ENCODE results near the gene DPH5.
A peak's percentile ranks its signal among the peaks of the same experiment; 100 is the strongest.
"Not testable (repeated sequence)": the region's sequence is repeated elsewhere in the genome, so short reads cannot be mapped to it uniquely, and the experiment has no call there.

Gene DPH5, protein sequence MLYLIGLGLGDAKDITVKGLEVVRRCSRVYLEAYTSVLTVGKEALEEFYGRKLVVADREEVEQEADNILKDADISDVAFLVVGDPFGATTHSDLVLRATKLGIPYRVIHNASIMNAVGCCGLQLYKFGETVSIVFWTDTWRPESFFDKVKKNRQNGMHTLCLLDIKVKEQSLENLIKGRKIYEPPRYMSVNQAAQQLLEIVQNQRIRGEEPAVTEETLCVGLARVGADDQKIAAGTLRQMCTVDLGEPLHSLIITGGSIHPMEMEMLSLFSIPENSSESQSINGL

DNA sequence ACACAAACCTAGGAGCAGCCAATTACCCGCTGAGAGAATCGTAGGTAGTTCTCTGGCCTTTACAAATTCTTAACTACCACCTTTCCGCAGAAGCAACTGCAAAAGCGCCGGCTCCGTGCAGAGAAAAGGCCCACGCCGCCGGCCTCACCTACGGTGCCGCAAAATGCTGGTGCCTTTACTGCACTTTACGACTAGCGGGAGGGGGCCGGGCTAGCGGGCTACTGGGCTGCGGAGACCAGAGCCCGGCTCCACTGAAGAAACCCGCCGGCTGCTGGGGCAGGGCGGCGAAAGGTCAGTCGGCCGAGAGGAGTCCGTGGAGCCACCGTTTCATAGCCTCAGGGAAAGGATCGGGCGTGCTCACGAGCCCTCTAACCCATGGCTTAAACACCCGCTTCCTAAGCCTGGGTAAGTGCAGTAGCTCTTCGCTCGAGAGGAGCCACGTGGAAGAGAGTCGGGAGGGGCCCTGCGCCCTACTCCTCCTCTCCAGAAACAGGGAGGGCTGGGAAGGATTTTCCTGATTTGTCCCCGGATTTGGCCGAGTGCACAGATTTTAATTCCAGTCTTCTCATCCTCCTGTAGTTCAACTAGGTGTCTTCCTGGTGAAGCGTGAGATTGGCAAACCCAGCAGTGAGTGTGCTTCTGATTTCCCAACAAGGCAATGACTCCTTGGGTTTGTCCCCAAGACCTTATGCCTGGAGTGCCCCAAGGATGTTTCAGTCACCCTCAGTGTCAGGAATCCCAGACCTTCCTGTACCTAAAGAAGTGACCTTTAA lies at the start of gene DPH5:
Gene DPH5, minus strand, starts transcription at position 128 of the 773 bp plus-strand sequence. CDS start 341 bp downstream, outside the sequence.
- peaks cover 66% of the 10 kb centered on the region for H3K36me3 Mint-ChIP-seq (ENCODE audit: low read depth)

DNA sequence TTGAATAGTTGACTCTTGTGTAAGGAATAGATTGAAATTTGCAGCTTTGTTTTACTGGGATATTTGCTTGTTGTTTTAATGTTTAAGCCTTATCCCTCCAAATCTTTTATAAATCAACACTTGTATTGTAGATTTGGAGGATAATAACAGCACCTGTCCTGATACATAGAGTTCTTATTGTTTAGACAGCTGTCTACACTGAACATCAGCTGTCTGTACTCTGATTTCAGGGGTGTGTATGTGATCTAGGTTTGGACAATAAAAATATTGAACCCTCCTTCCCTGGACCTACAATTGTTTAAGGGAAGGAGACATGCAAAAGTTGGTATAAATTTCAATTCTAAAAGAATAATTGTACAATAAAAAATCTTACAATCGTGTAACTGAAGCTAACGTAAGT lies 48.3 kb upstream of the DPH5 start:
- Mint-ChIP-seq H3K9me3 (peaks cover 8% of the 10 kb centered on the region), H3K36me3 (ENCODE audit: low read depth) (peaks cover 67% of the 10 kb centered on the region), H3K27ac (no peak overlapping the region), H3K27me3 (ENCODE audit: low read depth) (no peaks in the 10 kb centered on the region), H3K4me3 (no peak overlapping the region), H3K4me1 (ENCODE audit: low read depth) (peaks cover 33% of the 10 kb centered on the region)
- no peak for DNase-seq (ENCODE audit: low spot score)

More for the DNA sequence above, at the start of gene DPH5:
- H3K9me3 Mint-ChIP-seq = peaks cover under 1% of the 10 kb centered on the region
- peak within 1 kb of the TSS; percentile 94 for H3K4me3 Mint-ChIP-seq
- peak within 1 kb of the TSS; percentile 89 for H3K27ac Mint-ChIP-seq
- H3K27me3 Mint-ChIP-seq (ENCODE audit: low read depth) = no peaks in the 10 kb centered on the region
- peak; percentile 89 for DNase-seq (ENCODE audit: low spot score)
- peaks cover 53% of the 10 kb centered on the region for H3K4me1 Mint-ChIP-seq (ENCODE audit: low read depth)

DNA sequence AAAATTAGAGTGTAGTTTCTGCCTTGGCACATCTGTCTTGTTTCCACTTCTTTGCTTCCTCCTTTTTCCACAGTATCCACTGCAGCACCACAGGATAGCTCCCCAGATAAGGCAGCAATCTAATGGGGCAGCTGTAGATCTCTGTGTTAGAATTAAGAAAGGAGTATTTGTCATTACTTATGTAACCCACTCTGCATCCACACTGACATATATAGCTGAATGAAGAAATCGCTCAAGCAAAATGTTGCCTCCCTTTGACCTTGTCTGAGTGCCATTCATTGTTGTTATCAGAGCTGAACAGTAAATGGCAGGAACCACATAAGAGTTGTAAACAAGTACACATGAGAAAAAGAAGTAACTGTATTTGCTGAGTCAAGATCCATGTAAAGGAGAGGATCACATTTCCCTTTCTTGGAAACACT lies 45.9 kb upstream of the DPH5 start:
- Mint-ChIP-seq H3K27me3 (ENCODE audit: low read depth) (no peaks in the 10 kb centered on the region), H3K4me3 (no peak overlapping the region), H3K9me3 (peaks cover 12% of the 10 kb centered on the region), H3K27ac (no peak overlapping the region), H3K36me3 (ENCODE audit: low read depth) (peaks cover 62% of the 10 kb centered on the region), H3K4me1 (ENCODE audit: low read depth) (peaks cover 28% of the 10 kb centered on the region)
- DNase-seq (ENCODE audit: low spot score) = no peak

DNA sequence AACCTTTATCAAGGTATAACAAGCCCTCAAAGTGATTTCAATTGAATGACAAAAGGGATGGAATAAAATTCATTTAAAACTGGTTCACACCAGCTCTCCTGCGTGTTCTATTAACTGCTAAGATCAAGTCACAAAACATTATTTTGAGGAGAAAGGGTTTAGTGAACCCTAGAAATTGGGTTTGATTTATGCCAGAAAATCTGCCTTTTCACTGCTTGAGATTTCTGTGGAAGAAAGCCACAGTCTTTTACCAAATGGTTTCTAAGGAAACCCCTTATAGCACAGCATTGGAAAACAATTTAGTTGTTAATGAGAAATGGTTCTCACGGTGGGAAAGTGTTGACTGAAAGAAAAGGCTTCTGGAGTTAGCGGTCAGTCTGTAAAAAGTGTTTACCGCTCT lies 43.6 kb upstream of the DPH5 start:
- no peak for DNase-seq (ENCODE audit: low spot score)
- no peaks in the 10 kb centered on the region for H3K27me3 Mint-ChIP-seq (ENCODE audit: low read depth)
- peaks cover 55% of the 10 kb centered on the region for H3K36me3 Mint-ChIP-seq (ENCODE audit: low read depth)
- H3K4me3 Mint-ChIP-seq = no peak overlapping the region
- H3K4me1 Mint-ChIP-seq (ENCODE audit: low read depth) = peaks cover 41% of the 10 kb centered on the region
- peaks cover 12% of the 10 kb centered on the region for H3K9me3 Mint-ChIP-seq
- H3K27ac Mint-ChIP-seq = no peak overlapping the region

DNA sequence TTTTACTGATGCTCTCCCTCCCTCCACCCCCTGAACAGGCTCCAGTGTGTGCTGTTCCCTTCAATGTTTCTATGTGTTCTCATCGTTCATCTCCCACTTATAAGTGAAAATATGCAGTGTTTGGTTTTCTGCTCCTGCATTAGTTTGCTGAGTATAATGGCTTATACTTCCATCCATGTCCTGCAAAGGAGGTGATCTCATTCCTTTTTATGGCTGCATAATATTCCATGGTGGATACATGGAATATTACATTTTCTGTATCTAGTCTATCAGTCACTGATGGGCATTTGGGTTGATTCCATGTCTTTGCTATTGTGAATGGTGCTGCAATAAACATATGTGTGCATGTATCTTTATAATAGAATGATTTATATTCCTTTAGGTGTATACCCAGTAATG lies 41.4 kb upstream of the DPH5 start:
- H3K36me3 Mint-ChIP-seq (ENCODE audit: low read depth) = peaks cover 45% of the 10 kb centered on the region
- not testable (repeated sequence) for H3K4me3 Mint-ChIP-seq; H3K9me3 Mint-ChIP-seq; H3K27ac Mint-ChIP-seq; DNase-seq (ENCODE audit: low spot score); H3K27me3 Mint-ChIP-seq (ENCODE audit: low read depth)
- peaks cover 48% of the 10 kb centered on the region for H3K4me1 Mint-ChIP-seq (ENCODE audit: low read depth)

DNA sequence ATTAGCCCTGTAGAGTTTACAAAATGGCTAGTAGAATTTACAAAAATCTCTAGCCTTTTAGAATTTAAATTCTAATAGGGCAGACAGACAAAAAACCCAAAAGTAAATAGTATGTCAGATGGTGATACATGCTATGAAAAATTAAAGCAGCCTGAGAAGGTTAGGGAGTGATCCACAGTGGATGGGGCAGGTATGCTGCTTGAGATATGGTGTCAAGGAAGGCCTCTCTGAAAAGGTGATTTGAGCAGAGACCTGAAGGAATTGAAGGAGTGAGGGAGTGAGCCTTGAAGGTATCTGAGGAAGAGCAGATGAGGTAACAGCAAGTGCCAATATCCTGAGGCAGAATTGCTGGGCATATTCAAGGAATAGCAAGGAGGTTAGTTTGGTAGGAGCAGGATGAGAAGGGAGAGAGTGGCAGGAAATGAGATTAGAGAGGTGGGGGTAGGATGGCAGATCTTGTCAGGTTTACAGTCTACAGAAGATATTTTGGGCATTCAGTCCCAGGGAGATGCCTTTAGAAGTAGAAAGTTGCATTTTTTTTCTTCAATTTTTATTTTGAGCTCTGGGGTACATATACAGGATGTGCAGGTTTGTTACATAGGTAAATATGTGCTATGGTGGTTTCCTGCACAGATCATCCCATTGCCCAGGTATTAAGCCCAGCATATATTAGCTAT lies 40.8 kb upstream of the DPH5 start:
- peaks cover 45% of the 10 kb centered on the region for H3K36me3 Mint-ChIP-seq (ENCODE audit: low read depth)
- H3K4me1 Mint-ChIP-seq (ENCODE audit: low read depth) = peaks cover 47% of the 10 kb centered on the region
- H3K27ac Mint-ChIP-seq = peak overlapping the region; percentile 70
- peaks cover 6% of the 10 kb centered on the region for H3K9me3 Mint-ChIP-seq
- no peaks in the 10 kb centered on the region for H3K27me3 Mint-ChIP-seq (ENCODE audit: low read depth)
- H3K4me3 Mint-ChIP-seq = peak overlapping the region; percentile 14
- DNase-seq (ENCODE audit: low spot score) = no peak

DNA sequence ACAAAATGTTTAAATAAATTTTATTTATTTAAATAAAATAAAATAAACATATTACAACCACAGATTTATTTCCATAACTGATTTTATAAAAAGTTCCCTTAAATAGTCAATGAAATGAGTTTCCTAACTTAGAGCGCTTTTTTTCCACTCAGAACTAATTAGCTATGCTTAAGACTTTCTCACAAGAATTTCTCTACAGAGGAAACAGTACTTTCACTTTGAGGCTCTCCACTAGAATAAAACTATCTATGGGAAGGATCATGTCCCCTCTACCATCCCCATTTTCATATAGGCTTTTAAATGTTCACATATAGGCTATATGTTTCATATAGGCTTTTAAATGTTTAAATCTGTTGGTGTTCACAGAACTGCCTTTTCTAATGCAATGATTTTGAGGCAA lies 40.0 kb upstream of the DPH5 start:
- peaks cover 41% of the 10 kb centered on the region for H3K4me1 Mint-ChIP-seq (ENCODE audit: low read depth)

DNA sequence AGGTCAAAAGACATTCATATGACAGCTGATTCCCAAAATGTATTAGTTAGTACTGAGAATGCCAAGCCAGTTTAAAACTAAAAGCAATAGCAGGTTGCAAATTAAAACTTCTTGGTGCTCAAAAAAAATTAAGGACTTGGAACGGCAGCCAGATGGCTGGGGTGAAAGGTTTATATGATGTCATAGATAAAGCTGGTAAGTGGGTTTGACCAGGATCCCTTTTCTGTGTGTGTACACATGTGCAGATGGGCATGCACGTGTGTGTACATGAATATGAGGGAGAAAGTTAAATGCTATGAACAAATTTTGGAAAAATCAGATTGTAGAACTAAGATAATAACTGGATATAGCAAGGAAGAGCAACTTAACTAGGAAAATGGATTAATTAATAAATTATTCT lies 39.1 kb upstream of the DPH5 start:
- Mint-ChIP-seq H3K9me3 (peaks cover 10% of the 10 kb centered on the region), H3K27me3 (ENCODE audit: low read depth) (no peaks in the 10 kb centered on the region), H3K4me3 (no peak overlapping the region), H3K4me1 (ENCODE audit: low read depth) (peaks cover 42% of the 10 kb centered on the region), H3K27ac (no peak overlapping the region), H3K36me3 (ENCODE audit: low read depth) (peaks cover 48% of the 10 kb centered on the region)
- DNase-seq (ENCODE audit: low spot score) = no peak

More for the DNA sequence above, 40.0 kb upstream of the DPH5 start:
- Mint-ChIP-seq H3K27me3 (ENCODE audit: low read depth) (no peaks in the 10 kb centered on the region), H3K36me3 (ENCODE audit: low read depth) (peaks cover 44% of the 10 kb centered on the region), H3K9me3 (peaks cover 6% of the 10 kb centered on the region), H3K4me3 (peak overlapping the region; percentile 65), H3K27ac (peak overlapping the region; percentile 69)
- no peak for DNase-seq (ENCODE audit: low spot score)

DNA sequence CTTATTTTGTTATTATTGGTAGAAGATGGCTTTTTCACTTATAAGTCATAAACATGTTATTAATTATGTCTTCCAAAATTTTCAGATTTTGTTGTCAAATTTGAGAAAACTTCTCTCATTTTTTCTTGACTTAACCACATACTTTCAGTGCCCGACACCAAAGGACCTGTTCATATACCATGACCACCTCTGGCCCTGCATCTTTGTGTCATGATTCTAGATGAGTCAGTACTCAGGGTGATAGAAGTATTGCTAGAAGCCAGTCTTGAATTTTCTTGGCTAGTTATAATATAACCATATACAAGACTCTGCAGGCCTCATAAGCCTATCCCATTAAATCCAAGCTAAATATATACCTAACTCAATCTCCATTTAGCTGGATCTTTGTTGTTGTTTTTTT lies 35.4 kb upstream of the DPH5 start:
- Mint-ChIP-seq H3K27me3 (ENCODE audit: low read depth) (no peaks in the 10 kb centered on the region), H3K4me1 (ENCODE audit: low read depth) (peaks cover 30% of the 10 kb centered on the region), H3K9me3 (peaks cover 14% of the 10 kb centered on the region), H3K4me3 (no peak overlapping the region), H3K36me3 (ENCODE audit: low read depth) (peaks cover 49% of the 10 kb centered on the region), H3K27ac (no peak overlapping the region)
- no peak for DNase-seq (ENCODE audit: low spot score)

DNA sequence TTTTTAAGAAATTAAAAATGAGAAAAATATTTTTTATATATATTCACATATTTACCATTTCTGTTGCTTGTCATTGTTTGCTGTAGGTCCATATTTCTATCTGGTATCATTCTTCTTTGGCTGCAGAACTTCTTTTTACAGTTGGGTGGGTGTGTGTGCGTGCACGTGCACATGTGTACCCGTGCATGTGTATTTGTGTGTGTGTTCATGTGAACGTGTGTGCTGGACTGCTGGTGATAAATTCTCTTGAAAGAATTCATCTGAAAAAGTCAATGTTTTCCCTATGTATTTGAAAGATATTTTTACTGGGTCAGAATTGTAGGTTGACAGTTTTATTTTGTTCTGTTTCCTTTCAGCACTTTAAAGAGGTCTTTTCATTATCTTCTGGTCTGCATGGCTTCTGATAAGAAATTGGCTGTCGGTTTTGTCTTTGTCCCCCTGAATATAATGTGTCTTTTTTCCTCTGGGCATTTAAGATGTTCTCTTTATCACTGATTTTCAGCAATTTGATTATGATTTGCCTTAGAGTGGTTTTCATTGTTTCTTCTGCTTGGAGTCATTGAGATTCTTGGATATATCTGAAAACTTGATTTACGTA lies 34.5 kb upstream of the DPH5 start:
- Mint-ChIP-seq H3K27ac (no peak overlapping the region), H3K4me3 (no peak overlapping the region), H3K9me3 (peaks cover 14% of the 10 kb centered on the region), H3K36me3 (ENCODE audit: low read depth) (peaks cover 53% of the 10 kb centered on the region), H3K4me1 (ENCODE audit: low read depth) (peaks cover 30% of the 10 kb centered on the region), H3K27me3 (ENCODE audit: low read depth) (no peaks in the 10 kb centered on the region)
- no peak for DNase-seq (ENCODE audit: low spot score)

DNA sequence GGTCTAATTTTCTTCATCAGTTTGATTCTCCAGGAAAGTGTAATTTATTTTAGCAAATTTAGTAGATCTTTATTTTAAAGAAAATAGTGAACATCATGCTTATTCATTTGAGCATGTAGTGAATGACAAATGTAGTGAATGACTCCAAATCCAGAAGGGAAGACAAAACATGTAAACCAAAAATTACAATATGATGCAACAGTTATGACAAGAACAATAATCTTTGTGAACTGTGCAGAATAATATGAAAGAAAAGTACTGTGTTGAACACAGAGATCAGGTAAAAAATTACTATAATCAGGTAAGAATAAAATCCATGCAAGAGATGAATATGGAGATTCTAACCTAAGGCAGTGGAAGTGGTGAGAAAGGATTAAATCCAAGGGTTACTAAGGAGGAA lies 30.0 kb upstream of the DPH5 start:
- Mint-ChIP-seq H3K36me3 (ENCODE audit: low read depth) (peaks cover 47% of the 10 kb centered on the region), H3K4me1 (ENCODE audit: low read depth) (peaks cover 18% of the 10 kb centered on the region), H3K27ac (no peak overlapping the region), H3K27me3 (ENCODE audit: low read depth) (no peaks in the 10 kb centered on the region), H3K4me3 (no peak overlapping the region), H3K9me3 (peaks cover 14% of the 10 kb centered on the region)
- DNase-seq (ENCODE audit: low spot score) = no peak

DNA sequence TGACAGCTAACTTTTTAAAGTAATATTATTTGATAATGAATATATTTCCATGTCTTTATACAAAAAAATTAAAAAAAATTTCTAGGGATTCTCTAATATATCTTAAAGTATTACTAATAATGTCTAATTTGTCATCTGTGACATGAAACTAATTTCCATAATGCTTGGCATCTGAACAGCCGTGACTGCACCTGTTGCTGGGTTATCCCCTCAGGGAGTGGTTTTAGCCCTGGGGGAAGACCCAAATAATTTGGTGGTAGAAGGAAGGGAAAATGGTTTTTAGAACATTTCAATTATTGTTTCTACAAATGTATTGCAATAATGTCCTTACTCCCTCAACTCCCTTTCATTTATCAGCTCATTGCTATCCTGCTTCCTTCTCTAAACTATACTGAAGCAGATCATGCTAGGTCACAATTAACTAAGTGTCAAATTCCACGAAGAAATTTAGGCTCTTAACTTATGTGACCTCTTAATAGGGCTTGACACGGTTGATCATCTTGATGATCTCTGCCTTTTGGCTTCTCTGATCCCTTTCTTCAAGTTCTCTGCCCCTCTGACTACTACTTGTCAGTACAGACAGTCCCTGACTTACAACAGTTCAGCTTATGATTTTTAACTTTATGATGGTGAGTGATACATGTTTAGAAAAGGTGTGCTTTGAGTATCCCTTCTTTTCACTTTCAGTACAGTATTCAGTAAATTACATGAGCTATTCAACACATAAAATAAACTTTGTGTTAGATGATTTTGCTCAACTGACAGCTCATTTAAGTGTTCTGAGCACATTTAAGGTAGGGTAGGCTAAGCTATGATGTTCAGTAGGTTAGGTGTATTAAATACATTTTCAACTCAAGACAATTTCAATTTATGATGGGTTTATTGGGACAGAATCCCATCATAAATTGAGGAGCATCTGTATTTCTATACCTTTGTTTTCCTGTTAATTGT lies 26.4 kb upstream of the DPH5 start:
- Mint-ChIP-seq H3K27me3 (ENCODE audit: low read depth) (no peaks in the 10 kb centered on the region), H3K4me1 (ENCODE audit: low read depth) (peaks cover 19% of the 10 kb centered on the region), H3K9me3 (no peaks in the 10 kb centered on the region), H3K27ac (no peak overlapping the region), H3K4me3 (no peak overlapping the region), H3K36me3 (ENCODE audit: low read depth) (peaks cover 22% of the 10 kb centered on the region)
- DNase-seq (ENCODE audit: low spot score) = no peak

DNA sequence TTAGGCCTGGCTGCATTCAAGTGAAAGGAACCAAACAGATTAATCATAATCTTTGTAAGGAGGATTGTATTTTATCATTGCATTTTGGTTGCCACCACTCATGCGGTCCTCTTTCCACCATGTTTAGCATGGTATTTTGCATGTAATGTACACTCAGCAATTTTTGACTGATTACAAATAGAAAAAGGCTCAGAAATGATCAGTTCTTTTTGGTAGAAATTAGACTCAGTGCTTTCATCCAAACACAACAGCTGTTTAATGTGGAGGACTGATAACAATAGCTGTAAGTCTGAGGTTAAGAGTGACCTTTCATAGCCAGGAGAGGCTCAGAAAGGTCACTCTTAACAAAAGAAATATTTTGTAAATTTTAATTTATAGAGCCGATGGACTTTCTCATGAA lies 25.3 kb upstream of the DPH5 start:
- Mint-ChIP-seq H3K36me3 (ENCODE audit: low read depth) (peaks cover 25% of the 10 kb centered on the region), H3K4me3 (no peak overlapping the region)
- no peak for DNase-seq (ENCODE audit: low spot score)

More for the DNA sequence above, 25.3 kb upstream of the DPH5 start:
- Mint-ChIP-seq H3K27ac (no peak overlapping the region), H3K27me3 (ENCODE audit: low read depth) (no peaks in the 10 kb centered on the region), H3K4me1 (ENCODE audit: low read depth) (peaks cover 17% of the 10 kb centered on the region), H3K9me3 (no peaks in the 10 kb centered on the region)
